Measurements from ENCODE around the gene SGMS2. TPM values are rescaled to one million over a fixed set of nuclear protein-coding genes. Genes with fewer than 3 reads are reported as not detected.

SGMS2 gene
- total RNA-seq, 4 donors from 2014 or later = 7.4 to 90.3 (median 35.6) TPM

DNA sequence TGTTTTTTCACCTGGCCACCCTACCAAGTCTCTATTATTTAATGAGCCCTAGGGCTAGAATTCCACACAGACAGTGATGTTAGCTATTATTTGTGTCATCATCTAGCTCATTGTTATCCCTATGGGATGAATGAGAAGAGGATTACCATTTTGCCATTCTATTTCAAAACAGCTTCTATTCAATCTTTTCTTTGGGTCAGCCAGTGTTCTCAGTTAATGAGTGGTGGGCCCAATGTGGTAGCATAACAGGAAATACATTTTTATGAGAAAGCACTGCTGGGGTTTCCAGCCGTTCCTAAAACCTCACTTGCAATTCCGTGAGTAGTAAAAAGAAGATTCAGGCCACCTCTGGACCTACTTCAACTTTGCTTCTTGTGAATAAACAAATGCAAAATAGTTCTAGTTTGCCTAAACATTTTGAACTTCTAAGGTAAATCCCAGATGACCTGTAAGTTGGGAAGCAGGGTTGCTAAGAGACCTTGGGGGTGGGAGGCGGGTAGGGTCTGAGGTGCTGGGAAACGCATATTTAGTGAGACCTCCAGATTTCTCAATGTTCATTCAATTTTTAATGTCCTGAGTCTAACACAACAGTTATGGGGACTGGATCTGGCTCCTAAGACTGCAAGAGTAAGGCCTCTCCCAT lies 81.8 kb downstream of the SGMS2 start:
- intact Hi-C loops (cut with DNase I; ENCODE audit: low total_unique reads) = no loop called here
- no peaks in the 10 kb centered on the region for H3K36me3 ChIP-seq
- no peaks in the 10 kb centered on the region for H3K9me3 ChIP-seq
- H3K27me3 ChIP-seq = no peaks in the 10 kb centered on the region
- TF ChIP-seq POLR2A (IDR thresholded peaks at IDR 0.05) = no peak
- TF ChIP-seq, protein P1, sequence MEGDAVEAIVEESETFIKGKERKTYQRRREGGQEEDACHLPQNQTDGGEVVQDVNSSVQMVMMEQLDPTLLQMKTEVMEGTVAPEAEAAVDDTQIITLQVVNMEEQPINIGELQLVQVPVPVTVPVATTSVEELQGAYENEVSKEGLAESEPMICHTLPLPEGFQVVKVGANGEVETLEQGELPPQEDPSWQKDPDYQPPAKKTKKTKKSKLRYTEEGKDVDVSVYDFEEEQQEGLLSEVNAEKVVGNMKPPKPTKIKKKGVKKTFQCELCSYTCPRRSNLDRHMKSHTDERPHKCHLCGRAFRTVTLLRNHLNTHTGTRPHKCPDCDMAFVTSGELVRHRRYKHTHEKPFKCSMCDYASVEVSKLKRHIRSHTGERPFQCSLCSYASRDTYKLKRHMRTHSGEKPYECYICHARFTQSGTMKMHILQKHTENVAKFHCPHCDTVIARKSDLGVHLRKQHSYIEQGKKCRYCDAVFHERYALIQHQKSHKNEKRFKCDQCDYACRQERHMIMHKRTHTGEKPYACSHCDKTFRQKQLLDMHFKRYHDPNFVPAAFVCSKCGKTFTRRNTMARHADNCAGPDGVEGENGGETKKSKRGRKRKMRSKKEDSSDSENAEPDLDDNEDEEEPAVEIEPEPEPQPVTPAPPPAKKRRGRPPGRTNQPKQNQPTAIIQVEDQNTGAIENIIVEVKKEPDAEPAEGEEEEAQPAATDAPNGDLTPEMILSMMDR (IDR thresholded peaks at IDR 0.05) = no peak
- no peak for DNase-seq
- no peak overlapping the region for H3K27ac ChIP-seq
- H3K4me1 ChIP-seq = no peaks in the 10 kb centered on the region
- H3K4me3 ChIP-seq = no peak overlapping the region

DNA sequence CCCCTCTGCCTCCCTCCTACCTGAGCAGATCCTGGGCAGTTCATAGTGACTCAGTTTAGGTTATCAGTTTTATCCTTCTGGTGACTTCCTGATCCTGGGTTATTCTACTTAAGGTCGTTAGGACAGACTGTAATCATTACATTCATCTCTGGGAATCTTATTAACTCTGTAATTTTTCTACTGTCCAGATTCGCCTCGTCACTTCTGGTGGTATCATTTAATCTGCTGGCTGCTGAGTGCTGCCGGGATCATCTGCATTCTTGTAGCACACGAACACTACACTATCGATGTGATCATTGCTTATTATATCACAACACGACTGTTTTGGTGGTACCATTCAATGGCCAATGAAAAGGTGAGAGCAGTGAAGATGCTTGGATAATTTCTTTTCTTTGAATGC lies 83.6 kb downstream of the SGMS2 start:
- intact Hi-C loops (cut with DNase I; ENCODE audit: low total_unique reads) = no loop called here
- no peak for DNase-seq
- no peak overlapping the region for H3K4me3 ChIP-seq
- no peak for TF ChIP-seq POLR2A (IDR thresholded peaks at IDR 0.05)
- TF ChIP-seq, protein P1 (IDR thresholded peaks at IDR 0.05) = no peak
- H3K9me3 ChIP-seq = no peaks in the 10 kb centered on the region
- H3K27ac ChIP-seq = no peak overlapping the region
- no peaks in the 10 kb centered on the region for H3K27me3 ChIP-seq
- no peaks in the 10 kb centered on the region for H3K4me1 ChIP-seq
- no peaks in the 10 kb centered on the region for H3K36me3 ChIP-seq

DNA sequence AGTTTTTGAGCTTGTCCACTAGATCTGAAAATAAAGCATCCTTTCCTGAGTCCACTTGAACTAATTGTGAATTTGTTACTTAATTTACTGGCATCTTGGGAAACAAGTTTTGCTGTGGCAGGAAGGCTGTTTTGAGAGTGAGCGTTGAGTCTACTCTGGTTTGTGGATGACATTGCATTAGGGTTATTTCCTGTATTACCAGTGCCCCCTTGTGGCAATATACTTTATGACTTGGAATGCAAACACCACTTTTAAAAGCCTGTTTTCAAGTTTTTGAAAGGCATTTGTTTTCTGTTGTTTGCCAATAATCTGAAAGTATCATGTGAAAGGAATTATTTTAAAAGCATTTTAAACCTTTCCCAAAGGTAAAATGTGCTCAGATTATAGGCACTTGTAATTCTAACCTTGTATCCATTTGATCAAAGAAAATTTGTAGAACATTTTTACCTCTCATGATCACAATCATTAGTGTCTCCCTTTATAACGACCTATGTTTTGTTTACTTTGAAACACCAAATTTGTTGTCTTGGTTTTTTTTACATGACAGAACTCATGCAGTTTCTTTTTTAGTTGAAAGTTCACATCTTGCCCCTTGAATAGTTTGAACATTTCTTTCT lies 88.7 kb downstream of the SGMS2 start:
- Histone ChIP-seq H3K4me1 (no peaks in the 10 kb centered on the region), H3K36me3 (no peaks in the 10 kb centered on the region), H3K4me3 (no peak overlapping the region), H3K9me3 (no peaks in the 10 kb centered on the region), H3K27ac (no peak overlapping the region), H3K27me3 (no peaks in the 10 kb centered on the region)
- intact Hi-C loops (cut with DNase I; ENCODE audit: low total_unique reads) = loop anchor here (5.0 kb wide), 1 partner anchor 156 kb away; no protein-coding TSS in a partner anchor
- TF ChIP-seq, protein P1 (IDR thresholded peaks at IDR 0.05) = peak; percentile 76 to 86 (median 82)
- no peak for TF ChIP-seq POLR2A (IDR thresholded peaks at IDR 0.05)
- DNase-seq = peak; percentile 22 to 53

DNA sequence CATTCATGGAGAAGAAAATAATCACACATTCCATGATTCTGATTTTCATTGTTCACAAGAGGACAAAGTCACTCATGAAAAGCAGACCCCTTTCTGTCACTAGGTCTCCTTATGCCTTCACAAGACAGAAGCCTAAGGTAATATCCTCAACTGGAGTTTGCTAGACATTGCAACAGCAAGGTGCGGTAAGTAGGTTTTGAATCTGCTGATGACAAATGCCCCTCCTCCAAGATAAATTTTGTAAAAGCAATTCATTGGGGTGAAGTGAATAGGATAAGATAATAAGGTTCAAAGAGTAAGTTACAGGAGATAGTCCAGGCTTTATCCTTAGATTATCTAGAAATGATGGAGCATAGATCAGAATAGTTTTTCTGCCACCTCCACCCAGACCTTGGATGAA lies 90.5 kb downstream of the SGMS2 start:
- Histone ChIP-seq H3K36me3 (no peaks in the 10 kb centered on the region), H3K4me3 (no peak overlapping the region), H3K27me3 (no peaks in the 10 kb centered on the region), H3K4me1 (no peaks in the 10 kb centered on the region), H3K27ac (no peak overlapping the region), H3K9me3 (peaks cover 0 to 6% of the 10 kb centered on the region in 2 donors)
- TF ChIP-seq, protein P1 (IDR thresholded peaks at IDR 0.05) = no peak
- TF ChIP-seq POLR2A (IDR thresholded peaks at IDR 0.05) = no peak
- intact Hi-C loops (cut with DNase I; ENCODE audit: low total_unique reads) = no loop called here
- no peak for DNase-seq

DNA sequence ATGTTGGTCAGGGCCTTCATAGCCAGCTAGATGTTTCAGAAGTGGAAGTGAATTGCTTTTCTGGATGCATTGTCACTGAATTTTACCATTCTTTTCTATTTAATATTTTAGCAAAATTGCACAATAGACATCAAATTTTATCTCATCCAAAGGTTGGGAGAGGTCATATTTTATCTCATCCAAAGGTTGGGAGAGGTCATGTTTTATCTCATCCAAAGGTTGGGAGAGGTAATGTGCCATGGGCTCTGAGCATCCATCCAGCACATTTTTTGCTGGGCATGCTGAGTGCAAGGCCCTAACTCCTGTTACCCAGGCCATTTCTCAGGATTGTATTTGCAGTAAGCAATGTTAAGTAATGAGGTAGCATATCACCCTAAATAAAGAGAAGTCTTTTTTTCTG lies 91.9 kb downstream of the SGMS2 start:
- H3K4me1 ChIP-seq = no peaks in the 10 kb centered on the region
- no peak overlapping the region for H3K27ac ChIP-seq
- H3K36me3 ChIP-seq = no peaks in the 10 kb centered on the region
- DNase-seq = no peak
- H3K4me3 ChIP-seq = no peak overlapping the region
- H3K27me3 ChIP-seq = no peaks in the 10 kb centered on the region
- TF ChIP-seq, protein P1 (IDR thresholded peaks at IDR 0.05) = no peak
- intact Hi-C loops (cut with DNase I; ENCODE audit: low total_unique reads) = no loop called here
- H3K9me3 ChIP-seq = peaks cover 0 to 13% of the 10 kb centered on the region in 2 donors
